GM12864 (cell line): ENCODE measurements around the gene ASB6.
A peak's percentile ranks its signal among the peaks of the same experiment; 100 is the strongest.

ENCODE experiments used
- DNase-seq: peaks from one replicate; pipeline ENCODE4 v3.0.0-alpha.2; 2011; ENCODE audit warnings: low read depth
- H3K4me3 ChIP-seq: 2 replicates; pipeline ENCODE4 v1.5.1; 2011; ENCODE audit warnings: mild to moderate bottlenecking, low read depth, low read length, control low read depth
- CTCF ChIP-seq: IDR thresholded peaks from 2 replicates; pipeline ENCODE4 v1.5.1; 2011; ENCODE audit warnings: low read depth, mild to moderate bottlenecking, moderate library complexity, low read length, control low read depth, inconsistent platforms; ENCODE audit errors: missing control alignments

The ASB6 gene

DNA sequence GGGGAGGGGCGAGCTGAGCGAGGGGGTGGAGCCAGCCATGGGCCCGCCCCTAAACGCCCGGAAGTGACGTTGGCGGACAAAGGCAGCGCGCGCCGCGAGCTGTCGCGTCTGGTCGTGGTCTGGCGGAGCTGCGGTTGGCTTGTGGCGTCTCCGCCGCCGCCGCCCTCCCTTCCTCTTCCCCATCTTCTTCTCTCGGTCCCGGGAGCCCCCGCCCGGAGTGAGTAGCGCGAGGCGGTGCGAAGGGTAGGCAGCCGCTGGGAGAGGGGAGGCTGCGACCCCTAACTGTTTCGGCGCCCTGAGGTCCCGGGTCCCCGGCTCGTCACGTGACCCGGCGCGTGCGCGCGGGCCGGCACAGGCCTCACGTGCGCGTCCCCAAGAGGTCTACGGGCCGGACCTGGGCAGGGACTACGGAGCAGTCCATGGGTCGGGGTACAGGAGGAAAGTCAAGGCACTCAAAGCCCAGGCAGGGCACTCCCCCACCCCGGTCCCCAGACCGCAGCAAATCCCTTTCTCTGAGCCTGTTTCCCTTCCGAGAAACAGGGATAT lies 15.8 kb downstream of the ASB6 start, which contains the start of gene NTMT1:
Gene NTMT1, plus strand, starts transcription at position 85 of the 546 bp plus-strand sequence. CDS start 6,541 bp downstream, outside the sequence.
- no peak for DNase-seq
- peak within 1 kb of the TSS; percentile 88 for H3K4me3 ChIP-seq
- TF ChIP-seq CTCF, result no peak

- no peak overlapping the region for H3K4me3 ChIP-seq
- no peak for DNase-seq
- TF ChIP-seq CTCF, result no peak
Measured at GRCh38 chr9:129624947-129625346, 17.0 kb downstream of the ASB6 start.

DNA sequence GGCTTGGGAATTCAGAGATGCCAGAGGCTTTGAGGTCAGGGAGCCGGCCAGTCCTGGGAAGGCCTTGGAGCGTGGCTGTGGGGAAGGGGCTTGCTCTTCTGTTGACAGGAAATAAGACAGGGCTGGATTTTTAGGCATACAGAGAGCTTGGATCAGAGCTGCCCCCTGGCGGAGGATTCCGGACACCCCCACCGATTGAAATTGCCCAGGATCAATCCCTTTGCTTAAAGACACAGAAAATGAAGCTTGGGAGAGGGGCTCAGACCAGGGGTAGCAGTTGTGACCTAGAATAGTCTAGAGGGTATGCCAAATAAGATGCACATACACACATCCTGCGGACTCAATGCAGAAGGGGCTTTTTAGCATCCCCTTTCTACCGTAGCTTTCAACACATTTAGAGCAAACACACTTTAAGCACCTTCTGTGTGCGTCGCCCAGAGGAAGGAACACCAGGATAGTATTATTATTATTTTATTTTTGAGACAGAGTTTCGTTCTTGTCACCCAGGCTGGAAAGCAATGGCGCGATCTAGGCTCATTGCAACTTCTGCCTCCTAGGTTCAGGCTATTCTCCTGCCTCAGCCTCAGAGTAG lies 17.7 kb downstream of the ASB6 start:
- DNase-seq, result no peak
- no peak overlapping the region for H3K4me3 ChIP-seq
- TF ChIP-seq CTCF, result peak; percentile 88

DNA sequence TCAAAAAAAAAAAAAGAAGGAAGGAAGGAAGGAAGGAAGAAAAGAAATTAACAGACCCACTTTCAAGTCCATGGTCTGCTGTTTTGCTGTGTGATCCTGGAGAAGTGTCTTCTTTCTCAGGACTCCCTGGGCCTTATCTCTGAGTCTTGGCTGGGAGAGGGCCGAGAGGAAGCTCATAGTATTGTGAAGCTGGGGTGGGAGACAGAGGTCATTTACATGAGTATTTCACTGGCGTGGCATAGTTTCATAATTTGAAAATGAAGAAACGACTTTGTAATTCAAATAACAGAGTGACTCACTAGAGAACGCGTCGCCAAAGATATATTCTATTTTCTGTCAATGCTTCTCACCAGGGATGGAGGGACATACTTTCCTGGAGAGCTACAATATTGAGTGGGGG lies 18.6 kb downstream of the ASB6 start:
- DNase-seq, result no peak
- no peak for TF ChIP-seq CTCF
- H3K4me3 ChIP-seq, result no peak overlapping the region

GRCh38 chr9:129620669-129621295 lies 21.2 kb downstream of the ASB6 start, which contains the start of gene C9orf50:
Gene C9orf50, minus strand, starts transcription at chr9:129621101. Its CDS starts 527 bp downstream, at chr9:129620574.
- H3K4me3 ChIP-seq, result no peak within 1 kb of the TSS
- TF ChIP-seq CTCF, result no peak
- DNase-seq, result no peak

DNA sequence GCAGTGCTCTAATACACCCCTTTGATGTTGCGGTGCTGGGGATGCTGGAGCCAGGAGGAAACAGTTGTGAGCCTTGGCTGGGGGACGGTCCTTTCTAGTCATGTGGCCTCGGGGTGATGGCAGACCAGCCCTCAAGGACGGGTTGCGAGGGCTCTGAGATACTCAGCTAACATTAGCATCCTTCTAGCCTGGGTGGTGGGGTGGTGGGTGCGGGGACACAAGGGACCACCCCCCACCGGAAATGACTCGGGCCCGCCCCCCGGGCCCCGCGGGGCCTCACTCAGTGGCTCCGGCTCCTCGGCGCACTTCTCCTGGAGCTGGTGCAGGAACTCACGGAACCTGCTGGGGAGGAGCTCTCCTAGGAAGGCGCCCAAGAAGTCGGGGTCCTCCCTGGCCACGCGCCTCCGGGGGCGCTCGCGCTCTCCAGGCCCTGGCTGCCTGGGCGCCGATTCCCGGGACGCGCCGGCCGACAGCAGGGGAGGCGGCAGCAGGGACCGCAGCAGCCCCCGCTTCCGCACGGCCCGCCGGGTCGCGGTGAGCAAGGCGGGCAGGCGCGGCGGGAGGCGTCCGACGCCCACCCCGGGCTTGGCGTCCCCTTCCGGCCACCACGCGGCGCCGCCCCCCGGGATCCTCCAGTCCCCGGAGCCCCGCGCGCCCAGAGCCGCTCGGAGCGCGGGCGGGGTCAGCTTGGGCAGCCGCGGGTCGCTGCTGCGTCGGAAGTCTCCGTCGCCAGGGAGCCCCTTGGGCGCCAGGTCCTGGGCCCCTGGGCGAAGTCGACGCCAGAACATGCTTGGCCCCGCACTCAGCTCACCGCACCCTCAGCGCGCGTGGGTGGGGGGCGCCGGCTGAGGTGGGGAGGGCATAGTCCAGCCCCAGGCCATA lies 21.9 kb downstream of the ASB6 start:
- no peak for DNase-seq
- TF ChIP-seq CTCF, result no peak
- no peak overlapping the region for H3K4me3 ChIP-seq
